HG03575 (cell line): ENCODE data around the gene SLC12A3.
"Not testable (repeated sequence)": the region's sequence is repeated elsewhere in the genome, so short reads cannot be mapped to it uniquely, and the experiment has no call there.

Source experiments
- ATAC-seq: cut with Tn5 transposase; IDR thresholded peaks from one replicate; pipeline ENCODE4 v1.9.1; 2021; ENCODE audit not compliant: unreplicated experiment, insufficient number of reproducible peaks, low FRiP score; ENCODE audit errors: extremely low read depth

SLC12A3 gene

DNA sequence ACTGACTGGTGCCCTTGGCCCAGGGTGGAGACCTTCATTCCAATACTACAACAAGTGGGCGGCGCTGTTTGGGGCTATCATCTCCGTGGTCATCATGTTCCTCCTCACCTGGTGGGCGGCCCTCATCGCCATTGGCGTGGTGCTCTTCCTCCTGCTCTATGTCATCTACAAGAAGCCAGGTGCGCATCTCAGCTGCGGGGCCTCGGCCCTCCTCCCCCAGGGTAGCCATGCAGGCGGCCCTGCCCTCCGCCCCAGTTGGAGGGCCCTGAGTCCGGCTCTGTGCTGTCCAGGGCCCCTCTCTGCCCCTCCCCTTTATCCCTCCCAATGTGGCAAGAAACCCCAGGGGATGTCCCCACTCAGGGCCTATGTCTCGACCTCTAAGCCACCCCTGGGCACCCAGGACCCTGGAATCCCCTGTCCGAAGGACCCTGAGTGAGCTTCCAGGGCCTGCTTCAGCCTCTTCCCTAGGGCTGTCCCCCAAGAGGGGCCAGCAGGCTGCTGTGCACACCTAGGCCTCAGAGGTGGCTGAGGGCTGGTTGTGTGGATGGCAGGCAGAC lies 19.1 kb downstream of the SLC12A3 start:
- ATAC-seq, result no peak

- ATAC-seq, result not testable (repeated sequence)
Observed at GRCh38 chr16:56884929-56885328, 19.9 kb downstream of the SLC12A3 start.

DNA sequence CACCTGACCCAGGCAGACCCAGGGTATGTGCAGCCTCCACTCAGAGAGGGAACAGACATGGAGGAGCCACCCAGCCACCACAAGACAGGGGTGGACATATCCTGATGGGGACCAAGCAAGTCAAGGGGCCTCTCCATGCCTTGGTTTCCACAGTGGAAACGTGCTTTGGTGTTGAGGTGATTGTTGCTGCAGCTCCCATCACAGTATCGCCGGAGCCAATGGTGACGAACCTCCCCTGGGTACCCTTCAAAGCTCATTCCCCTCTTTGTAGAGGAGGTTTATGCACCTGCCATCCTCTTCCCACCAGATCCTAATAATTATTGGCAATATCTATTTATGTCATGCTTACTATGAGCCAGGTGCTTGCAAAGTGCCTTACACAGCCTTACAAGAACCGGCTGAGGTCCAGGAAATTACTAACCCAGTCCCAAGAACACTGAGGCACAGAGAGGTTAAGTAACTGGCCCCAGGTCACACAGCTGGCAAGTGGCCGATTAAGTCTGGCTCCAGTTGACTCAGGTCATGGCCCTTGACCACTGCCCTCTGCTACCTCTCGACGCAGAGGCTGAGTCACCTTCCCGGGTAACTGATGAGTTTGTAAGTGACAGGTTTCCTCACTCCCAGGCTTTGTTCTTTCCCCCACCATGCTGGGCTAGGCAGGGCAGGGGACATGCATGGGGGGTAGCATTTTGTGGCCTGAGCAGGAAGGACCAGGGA lies 20.6 kb downstream of the SLC12A3 start:
- no peak for ATAC-seq

DNA sequence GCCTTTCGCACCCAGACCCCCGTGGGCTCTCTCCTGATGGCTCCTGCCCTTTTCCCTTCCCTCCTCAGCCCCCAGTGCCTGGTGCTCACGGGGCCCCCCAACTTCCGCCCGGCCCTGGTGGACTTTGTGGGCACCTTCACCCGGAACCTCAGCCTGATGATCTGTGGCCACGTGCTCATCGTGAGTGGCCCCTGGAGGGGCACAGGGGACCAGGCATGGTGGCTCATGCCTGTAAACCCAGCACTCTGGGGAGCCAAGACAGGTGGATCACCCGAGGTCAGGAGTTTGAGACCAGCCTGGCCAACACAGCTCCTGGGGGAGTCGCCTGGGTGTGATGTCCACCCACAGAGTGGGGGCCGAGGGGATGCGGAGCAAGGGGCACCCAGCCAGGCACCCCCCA lies 21.3 kb downstream of the SLC12A3 start:
- no peak for ATAC-seq

GRCh38 chr16:56886826-56887225 lies 21.8 kb downstream of the SLC12A3 start:
- no peak for ATAC-seq

DNA sequence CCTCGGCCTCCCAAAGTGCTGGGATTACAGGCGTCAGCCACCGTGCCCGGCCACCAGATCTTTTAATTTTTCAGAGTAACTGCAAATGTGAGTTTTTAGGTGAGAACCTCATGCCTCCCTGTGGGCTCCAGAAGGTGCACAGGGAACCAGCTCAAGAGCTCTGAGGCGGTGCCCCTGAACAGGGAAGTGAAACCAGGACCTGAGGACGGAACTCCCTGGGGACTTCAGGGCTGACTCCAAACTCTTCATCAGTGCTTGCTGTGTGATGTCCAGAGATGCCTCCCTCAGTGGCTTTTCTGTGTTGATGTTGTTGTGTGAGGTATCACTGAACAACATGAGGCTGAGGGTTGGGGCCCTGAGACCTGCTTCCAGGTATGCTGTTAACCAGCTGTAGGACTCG lies 23.8 kb downstream of the SLC12A3 start:
- peak; percentile 68 for ATAC-seq

- ATAC-seq, result no peak
Observed at GRCh38 chr16:56889206-56889605, 24.2 kb downstream of the SLC12A3 start.

- ATAC-seq, result no peak
Observed at GRCh38 chr16:56891685-56892084, 26.7 kb downstream of the SLC12A3 start.

GRCh38 chr16:56892705-56893104 lies 27.7 kb downstream of the SLC12A3 start:
- ATAC-seq, result no peak

GRCh38 chr16:56894331-56894917 lies 29.4 kb downstream of the SLC12A3 start:
- no peak for ATAC-seq

- ATAC-seq, result no peak
Observed at GRCh38 chr16:56895813-56896212, 30.8 kb downstream of the SLC12A3 start.

GRCh38 chr16:56896244-56896643 lies 31.2 kb downstream of the SLC12A3 start:
- no peak for ATAC-seq

DNA sequence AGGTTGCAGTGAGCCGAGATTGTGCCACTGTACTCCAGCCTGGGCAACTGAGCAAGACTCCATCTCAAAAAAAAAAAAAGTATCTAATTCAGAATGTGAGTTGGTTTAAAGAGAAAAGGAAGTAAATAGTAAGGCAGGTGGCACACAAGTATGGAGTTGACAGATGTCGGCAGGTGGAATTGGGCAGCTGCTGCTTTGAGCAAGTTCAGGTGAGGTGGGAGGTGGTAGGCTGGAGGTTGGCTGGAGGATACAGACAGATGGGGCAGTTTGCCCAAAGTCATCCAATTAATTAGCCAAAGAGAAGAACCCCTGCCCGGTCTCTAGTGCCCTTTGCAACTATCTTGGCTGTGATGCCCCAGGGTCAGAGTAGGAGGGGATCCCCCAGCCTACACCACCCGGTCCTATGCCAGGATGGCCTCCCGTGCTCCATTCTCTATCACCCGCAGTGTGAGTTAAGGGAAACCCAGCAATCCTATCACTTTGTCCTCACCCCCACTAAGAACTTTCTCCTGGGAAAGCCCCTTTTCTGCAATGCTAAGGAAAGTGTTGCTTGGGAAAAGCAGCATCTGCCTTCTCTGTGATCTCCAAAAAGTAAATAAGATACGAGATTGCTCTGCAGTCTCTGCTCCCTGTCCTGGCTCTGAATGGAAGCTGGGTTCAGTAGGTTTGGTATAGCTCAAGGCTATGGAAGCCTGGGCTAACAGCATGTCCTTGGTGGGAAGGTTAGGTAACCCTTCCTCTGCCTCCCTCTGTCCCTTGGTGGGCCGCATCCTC lies 32.2 kb downstream of the SLC12A3 start:
- no peak for ATAC-seq

DNA sequence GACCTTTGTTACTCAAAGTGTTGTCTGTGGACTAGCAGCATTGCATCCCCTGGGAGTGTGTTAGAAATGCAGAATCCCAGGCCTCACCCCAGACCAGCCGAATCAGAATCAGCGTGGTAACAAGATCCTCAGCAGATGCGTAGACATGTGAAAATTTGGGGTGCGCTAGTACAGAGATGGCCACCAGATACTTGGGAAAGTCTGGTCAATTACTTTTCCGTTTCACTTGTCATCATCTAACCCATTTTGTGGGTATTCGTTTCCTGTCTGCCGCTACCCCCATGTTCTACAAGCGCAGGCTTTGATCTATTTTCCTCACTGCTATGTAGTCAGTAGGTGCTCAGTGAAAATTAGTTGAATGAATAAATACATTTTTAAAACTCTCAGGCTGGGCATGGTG lies 33.8 kb downstream of the SLC12A3 start:
- no peak for ATAC-seq

DNA sequence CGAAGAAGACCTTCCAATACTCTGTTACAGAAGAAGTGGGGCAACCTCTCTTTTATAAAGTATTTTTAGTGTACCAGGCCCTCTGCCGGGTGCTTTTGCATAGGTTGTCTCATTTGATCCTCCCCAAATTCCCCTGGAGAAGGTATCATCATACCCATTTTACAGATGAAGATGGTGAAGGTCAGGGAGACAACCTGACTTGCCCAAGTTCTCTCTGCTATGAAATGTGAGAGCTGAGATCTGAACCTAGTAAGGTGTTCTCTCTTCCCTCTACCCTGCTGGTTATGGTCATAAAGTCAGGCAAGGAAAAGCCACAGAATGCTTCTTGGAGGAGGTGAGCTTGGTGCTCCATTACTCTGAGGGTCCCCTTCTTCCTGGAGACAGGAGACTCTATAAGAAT lies 38.9 kb downstream of the SLC12A3 start:
- ATAC-seq, result no peak

DNA sequence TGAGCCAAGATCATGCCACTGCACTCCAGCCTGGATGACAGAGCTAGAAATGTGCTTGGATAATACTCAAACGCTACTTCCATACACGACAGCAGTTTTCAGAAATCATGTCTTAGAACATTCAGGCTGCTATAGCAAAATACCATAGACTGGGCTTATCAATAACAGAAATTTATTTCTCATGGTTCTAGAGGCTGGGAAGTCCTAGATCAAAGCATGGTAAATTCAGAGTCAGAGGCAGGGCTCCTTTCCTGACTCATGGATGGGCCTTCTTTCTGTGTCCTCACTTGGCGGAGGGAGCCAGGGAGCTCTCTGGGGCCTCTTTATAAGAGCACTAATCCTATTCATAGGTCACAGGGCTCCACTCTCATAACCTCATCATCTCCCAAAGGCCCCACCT lies 42.4 kb downstream of the SLC12A3 start:
- no peak for ATAC-seq

DNA sequence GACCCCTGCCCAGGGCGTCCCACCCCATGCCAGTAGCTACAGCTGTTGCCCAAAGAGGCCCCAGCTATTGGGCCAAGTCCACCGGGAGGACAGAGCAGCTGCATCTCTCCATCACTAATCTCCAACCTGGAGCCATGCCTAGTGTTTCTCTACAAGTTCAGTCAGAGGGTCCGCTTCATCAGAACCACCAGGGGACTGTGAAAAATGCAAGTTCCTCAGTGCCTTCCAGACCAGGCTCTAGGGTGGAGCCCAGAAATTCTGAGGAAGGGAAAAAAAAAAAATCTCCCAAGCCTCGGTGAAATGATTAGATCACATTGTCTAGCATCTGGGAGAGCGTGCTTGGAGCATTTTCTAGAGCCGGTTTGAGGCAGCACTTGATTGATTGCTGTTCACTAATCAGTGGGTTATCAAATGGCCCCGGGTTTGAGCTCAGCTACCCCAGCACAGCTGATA lies 44.5 kb downstream of the SLC12A3 start:
- ATAC-seq, result no peak

DNA sequence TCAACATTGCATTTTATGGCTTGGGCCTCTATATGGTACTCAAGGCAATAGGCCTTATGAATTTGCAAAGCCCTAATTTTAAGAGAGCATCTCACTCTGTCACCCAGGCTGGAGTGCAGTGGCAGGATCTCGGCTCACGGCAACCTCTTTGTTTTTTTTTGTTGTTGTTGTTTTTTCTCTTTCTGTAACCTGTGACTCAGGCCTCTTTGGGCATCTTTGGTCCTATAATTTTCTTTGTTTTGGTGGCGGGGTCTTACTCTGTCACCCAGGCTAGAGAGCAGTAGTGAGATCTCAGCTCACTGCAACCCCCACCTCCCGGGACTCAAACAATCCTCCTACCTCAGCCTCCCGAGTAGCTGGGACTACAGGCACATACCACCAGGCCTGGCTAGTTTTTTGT lies 45.1 kb downstream of the SLC12A3 start:
- no peak for ATAC-seq

DNA sequence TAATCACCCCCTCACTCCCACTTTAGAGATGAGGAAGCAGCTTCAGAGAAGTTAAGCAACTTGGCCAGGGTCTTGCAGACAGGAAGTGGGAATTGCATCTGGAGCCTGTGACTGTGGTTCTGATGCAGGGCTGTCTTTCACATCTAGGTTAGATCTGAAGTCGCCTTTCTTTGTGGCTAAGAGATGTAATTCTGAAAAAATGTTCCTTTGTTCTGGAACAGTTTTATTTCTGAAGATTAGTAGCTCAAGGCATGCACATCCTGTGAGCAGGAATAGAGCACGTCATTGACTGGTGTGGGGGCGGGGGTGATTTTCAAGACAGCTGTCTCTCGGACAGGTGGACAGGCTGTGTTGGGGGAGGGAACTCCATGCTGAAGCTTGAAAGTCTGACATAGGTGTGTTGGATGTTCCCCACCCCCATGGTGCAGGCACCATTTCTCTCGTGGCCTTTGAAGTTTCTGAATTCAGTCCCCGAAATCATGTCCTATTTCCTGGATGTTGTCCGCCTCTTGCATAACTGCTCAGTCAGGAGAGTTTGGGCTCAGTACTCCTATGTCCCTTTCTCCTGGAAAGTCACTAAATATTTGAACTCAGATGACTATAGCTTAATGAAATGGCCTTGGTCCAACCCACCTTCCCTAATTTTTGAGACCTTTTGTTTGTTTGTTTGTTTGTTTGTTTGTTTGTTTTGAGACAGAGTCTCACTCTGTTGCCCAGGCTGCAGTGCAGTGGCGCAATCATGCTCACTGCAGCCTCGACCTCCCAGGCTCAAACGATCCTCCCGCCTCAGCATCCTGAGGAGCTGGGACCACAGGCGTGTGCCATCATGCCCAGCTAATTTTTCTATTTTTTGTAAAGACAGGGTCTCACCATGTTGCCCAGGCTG lies 45.9 kb downstream of the SLC12A3 start:
- no peak for ATAC-seq
